Central memory CD8-positive, alpha-beta T cell (primary cell): Measurements from ENCODE around the gene FAM193A.
"Not testable (repeated sequence)": the region's sequence is repeated elsewhere in the genome, so short reads cannot be mapped to it uniquely, and the experiment has no call there.

ENCODE experiments used
- ATAC-seq: fragments of 150-1000 bp; cut with Tn5 transposase; replicated peaks from 2 replicates; pipeline ENCODE4 v1.10.0; 2022; ENCODE audit warnings: mild to moderate bottlenecking, moderate FRiP score, moderate number of reproducible peaks; ENCODE audit not compliant: poor library complexity, severe bottlenecking; ENCODE audit errors: extremely low read depth
- DNase-seq, 2 donors: peaks; one replicate each; pipeline ENCODE4 v3.0.0; 2021; ENCODE audit warnings: low spot score in 2 of 2
- H3K27ac Mint-ChIP-seq: one replicate; pipeline ENCODE4 v1.8.0; 2022; ENCODE audit warnings: low read depth, mild to moderate bottlenecking, moderate library complexity, mixed read lengths
- H3K27me3 Mint-ChIP-seq: one replicate; pipeline ENCODE4 v1.8.0; 2022; ENCODE audit warnings: mixed read lengths
- H3K36me3 Mint-ChIP-seq: one replicate; pipeline ENCODE4 v1.8.0; 2022; ENCODE audit warnings: mild to moderate bottlenecking, moderate library complexity, mixed read lengths; ENCODE audit not compliant: insufficient read depth
- H3K4me1 Mint-ChIP-seq: one replicate; pipeline ENCODE4 v1.8.0; 2022; ENCODE audit warnings: mixed read lengths
- H3K4me3 Mint-ChIP-seq: one replicate; pipeline ENCODE4 v1.8.0; 2022; ENCODE audit warnings: mild to moderate bottlenecking, moderate library complexity, mixed read lengths
- H3K9me3 Mint-ChIP-seq: one replicate; pipeline ENCODE4 v1.8.0; 2022; ENCODE audit warnings: mixed read lengths

The FAM193A gene

DNA sequence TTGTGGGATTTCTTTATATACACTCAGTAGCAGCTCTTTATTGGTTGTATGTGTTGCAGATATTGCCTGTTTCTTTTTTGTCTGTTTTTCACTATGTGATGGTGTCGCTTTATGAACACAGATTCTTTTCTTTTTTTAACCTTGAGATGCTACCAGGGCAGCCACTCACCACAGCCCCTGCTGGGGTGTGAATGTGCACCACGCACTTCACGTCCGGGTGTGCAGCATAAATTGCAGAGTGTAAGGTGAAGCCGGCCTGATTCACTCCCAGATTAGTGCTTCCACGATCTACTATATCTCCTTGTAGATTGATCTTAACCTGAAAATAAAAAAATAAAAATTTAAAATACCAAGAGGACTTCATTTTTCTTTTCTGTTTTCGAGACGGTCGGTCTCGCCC lies 71.4 kb downstream of the FAM193A start:
- no peaks in the 10 kb centered on the region for H3K27me3 Mint-ChIP-seq
- H3K27ac Mint-ChIP-seq: no peak overlapping the region
- H3K4me3 Mint-ChIP-seq: no peak overlapping the region
- ATAC-seq (no peak), DNase-seq (no peak)
- H3K4me1 Mint-ChIP-seq: peaks cover 31% of the 10 kb centered on the region
- H3K36me3 Mint-ChIP-seq: peaks cover 15% of the 10 kb centered on the region
- no peaks in the 10 kb centered on the region for H3K9me3 Mint-ChIP-seq

DNA sequence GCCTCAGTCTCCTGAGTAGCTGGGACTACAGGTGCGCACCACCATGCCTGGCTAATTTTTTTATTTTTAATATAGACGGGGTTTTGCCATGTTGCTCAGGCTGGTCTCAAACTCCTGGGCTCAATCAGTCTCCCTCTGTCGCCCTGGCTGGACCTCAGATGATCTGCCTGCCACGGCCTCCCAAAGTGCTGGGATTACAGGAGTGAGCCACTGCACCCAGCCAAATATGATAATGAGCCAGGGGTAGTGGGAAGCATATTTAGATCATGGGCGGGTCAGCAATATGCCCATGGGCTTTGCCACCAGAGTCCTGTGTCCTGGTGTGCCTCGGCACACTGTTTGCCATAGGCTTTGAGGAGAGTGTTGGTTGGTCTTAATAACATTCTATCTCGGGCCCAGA lies 71.8 kb downstream of the FAM193A start:
- H3K27me3 Mint-ChIP-seq: no peaks in the 10 kb centered on the region
- ATAC-seq (no peak), DNase-seq (no peak)
- no peaks in the 10 kb centered on the region for H3K9me3 Mint-ChIP-seq
- peaks cover 32% of the 10 kb centered on the region for H3K4me1 Mint-ChIP-seq
- H3K36me3 Mint-ChIP-seq: peaks cover 14% of the 10 kb centered on the region
- H3K4me3 Mint-ChIP-seq: no peak overlapping the region
- H3K27ac Mint-ChIP-seq: no peak overlapping the region

DNA sequence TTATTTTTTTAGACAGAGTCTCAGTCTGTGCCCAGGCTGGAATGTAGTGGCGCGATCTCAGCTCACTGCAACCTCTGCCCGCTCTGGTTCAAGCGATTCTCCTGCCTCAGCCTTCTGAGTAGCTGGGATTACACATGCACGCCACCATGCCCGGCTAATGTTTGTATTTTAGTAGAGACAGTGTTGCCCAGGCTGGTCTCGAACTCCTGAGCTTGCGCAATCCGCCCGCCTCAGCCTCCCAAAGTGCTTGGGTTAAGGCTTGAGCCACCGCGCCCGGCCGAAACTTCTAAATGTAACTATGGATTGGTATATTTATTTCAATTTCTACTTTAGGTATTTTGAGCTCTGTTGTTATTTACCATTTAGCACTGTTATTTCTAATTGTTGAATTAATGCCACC lies 79.4 kb downstream of the FAM193A start:
- Mint-ChIP-seq H3K27me3 (no peaks in the 10 kb centered on the region), H3K27ac (no peak overlapping the region), H3K4me3 (no peak overlapping the region), H3K36me3 (peaks cover 5% of the 10 kb centered on the region), H3K9me3 (no peaks in the 10 kb centered on the region), H3K4me1 (peaks cover 50% of the 10 kb centered on the region)
- ATAC-seq: no peak
- no peak for DNase-seq

DNA sequence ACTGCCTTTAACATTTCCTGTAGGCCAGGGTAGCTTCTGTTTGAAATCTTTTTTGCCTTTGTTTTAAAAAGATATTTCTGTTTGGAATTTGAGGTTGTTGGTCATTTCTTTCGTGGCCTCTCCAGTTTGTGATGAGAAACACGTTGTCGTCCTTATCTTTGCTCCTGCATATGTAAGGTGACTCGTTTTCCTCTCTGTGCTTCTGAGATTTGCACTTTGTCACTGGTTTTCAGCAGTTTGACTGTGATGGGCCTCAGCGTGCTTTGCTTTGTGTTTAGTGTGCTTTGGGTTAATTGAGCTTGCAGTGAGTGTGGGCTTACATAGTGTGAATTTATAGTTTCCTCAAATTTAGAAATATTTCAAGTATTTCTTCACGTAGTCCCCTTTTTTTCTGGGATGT lies 81.5 kb downstream of the FAM193A start:
- Mint-ChIP-seq H3K27ac (no peak overlapping the region), H3K27me3 (no peaks in the 10 kb centered on the region), H3K9me3 (no peaks in the 10 kb centered on the region), H3K4me1 (peaks cover 61% of the 10 kb centered on the region), H3K4me3 (no peak overlapping the region), H3K36me3 (peaks cover 5% of the 10 kb centered on the region)
- no peak for ATAC-seq
- no peak for DNase-seq

DNA sequence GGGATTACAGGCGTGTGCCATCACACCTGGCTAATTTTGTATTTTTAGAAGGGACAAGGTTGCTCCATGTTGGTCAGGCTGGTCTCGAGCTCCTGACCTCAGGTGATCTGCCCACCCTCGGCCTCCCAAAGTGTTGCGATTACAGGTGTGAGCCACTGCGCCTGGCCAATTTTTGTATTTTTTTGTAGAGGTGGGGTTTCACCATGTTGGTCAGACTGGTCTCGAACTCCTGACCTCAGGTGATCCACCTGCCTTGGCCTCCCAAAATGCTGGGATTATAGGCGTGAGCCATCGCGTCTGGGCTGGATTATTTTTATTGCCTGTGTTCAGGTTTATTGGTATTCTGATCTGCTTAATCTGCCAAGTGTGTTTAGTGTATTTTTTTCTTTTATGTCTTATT lies 82.3 kb downstream of the FAM193A start:
- H3K27ac Mint-ChIP-seq, H3K4me3 Mint-ChIP-seq, H3K9me3 Mint-ChIP-seq, DNase-seq, H3K36me3 Mint-ChIP-seq, H3K27me3 Mint-ChIP-seq, ATAC-seq: not testable (repeated sequence)
- H3K4me1 Mint-ChIP-seq: peaks cover 64% of the 10 kb centered on the region

DNA sequence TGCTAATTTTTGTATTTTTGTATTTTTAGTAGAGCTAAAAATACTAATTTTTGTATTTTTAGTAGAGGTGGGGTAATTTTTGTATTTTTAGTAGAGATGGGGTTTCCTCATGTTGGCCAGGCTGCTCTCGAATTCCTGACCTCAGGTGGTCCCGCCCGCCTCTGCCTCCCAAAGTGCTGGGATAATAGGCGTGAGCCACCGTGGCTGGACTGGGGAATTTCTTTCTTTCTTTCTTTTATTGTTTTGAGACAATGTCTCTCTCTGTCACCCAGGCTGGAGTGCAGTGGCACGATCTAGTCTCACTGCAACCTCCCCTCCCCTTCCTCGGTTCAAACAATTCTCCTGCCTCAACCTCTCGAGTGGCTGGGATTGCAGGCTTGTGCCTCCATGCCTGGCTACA lies 83.0 kb downstream of the FAM193A start:
- H3K4me3 Mint-ChIP-seq: no peak overlapping the region
- no peaks in the 10 kb centered on the region for H3K27me3 Mint-ChIP-seq
- peaks cover 5% of the 10 kb centered on the region for H3K36me3 Mint-ChIP-seq
- no peak for DNase-seq
- peak overlapping the region; percentile 49 for H3K27ac Mint-ChIP-seq
- H3K9me3 Mint-ChIP-seq: no peaks in the 10 kb centered on the region
- no peak for ATAC-seq
- H3K4me1 Mint-ChIP-seq: peaks cover 62% of the 10 kb centered on the region

DNA sequence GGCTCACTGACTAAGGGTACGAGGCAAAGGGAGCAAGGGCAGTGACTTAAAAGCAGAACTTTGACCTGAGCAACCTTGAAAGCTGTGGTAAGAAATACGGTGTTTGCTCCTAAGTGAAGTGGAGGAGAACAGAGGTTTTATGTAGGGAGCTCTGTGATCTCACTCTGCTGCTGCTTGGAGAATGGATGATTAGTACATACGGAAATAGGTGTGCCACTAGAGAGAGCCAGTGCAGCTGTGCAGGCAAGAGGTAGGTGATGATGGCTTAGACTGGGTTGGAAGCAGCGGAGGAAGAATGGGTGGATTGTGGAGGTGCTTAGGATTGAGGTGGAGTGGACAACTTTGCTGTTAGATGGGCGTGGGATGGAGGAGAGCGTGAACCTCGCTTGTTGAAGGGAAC lies 85.0 kb downstream of the FAM193A start:
- Mint-ChIP-seq H3K36me3 (peaks cover 19% of the 10 kb centered on the region), H3K9me3 (no peaks in the 10 kb centered on the region), H3K27me3 (no peaks in the 10 kb centered on the region), H3K4me3 (no peak overlapping the region), H3K27ac (peak overlapping the region; percentile 67), H3K4me1 (peaks cover 57% of the 10 kb centered on the region)
- DNase-seq: no peak
- ATAC-seq: no peak

DNA sequence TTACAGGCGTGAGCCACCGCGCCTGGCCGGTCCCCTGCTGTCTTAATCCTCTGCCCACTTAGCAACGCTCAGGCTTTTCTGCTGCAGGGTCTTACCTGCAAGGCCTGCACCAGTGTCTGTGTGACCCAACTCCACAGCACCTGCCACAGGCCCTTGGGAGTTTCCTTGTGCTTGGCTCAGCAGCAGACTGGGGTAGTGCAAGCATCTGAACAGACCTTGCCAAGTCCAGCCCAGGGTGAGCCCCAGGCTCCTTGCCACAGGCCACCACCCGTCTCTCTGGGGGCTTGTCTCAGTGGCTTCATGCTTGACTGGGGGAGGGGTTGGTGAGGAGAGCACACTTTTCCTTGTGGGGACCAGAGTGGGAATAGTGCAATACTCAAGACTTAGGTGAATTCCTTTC lies 87.0 kb downstream of the FAM193A start:
- DNase-seq (no peak), ATAC-seq (no peak)
- Mint-ChIP-seq H3K36me3 (peaks cover 29% of the 10 kb centered on the region), H3K27ac (peak overlapping the region; percentile 19), H3K4me1 (peaks cover 47% of the 10 kb centered on the region), H3K9me3 (no peaks in the 10 kb centered on the region), H3K4me3 (no peak overlapping the region), H3K27me3 (no peaks in the 10 kb centered on the region)

DNA sequence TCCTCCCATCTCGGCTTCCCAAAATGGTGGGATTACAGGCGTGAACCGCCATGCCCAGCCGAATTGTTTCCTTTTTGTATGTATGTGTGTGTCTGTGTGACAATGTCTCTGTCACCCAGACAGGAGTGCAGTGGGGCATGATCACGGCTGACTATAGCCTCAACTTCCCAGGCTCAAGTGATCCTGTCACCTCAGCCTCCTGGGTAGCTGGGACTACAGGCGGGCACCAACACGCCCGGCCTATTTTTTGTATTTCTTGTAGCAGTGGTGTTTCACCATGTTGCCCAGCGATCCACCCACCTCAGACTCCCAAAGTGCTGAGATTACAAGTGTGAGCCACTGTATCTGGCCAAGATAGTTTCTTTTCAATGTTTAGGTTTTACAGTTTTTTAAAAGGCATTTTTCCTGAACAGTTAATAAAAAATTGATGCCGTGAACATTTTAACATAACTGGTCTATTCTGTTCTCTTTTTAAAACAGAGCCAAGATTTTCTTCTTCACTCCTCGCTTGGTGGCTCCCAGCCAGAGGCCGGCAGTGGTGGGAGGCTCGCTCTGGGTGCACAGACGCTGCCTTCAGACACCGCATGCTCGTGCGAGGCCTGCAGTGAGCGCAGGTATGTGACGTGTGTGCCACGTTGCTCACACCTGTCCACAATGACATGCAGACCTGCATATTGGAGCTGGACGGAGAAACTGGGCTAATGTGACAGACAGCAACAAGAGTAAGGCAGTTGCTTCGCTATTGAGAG lies 88.5 kb downstream of the FAM193A start:
- no peaks in the 10 kb centered on the region for H3K27me3 Mint-ChIP-seq
- no peak overlapping the region for H3K4me3 Mint-ChIP-seq
- ATAC-seq: no peak
- no peak for DNase-seq
- no peaks in the 10 kb centered on the region for H3K9me3 Mint-ChIP-seq
- H3K27ac Mint-ChIP-seq: no peak overlapping the region
- peaks cover 37% of the 10 kb centered on the region for H3K36me3 Mint-ChIP-seq
- peaks cover 38% of the 10 kb centered on the region for H3K4me1 Mint-ChIP-seq

DNA sequence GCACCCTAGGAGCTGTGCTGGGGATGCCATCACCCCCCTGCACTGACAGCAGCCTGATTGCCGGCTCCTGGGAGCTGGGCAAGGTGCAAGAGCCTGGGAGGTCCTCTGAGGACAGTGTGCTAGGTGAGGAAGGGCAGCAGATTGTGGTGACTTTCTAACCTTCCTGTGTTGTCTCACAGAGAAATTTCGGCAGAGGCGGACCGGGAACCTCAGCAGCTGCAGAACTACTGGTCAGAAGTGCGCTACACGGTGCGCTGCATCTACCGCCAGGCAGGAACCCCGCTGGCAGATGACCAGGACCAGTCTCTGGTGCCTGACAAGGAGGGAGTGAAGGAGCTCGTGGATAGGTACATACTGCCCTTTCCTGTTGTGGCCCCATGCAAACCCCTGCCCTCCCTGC lies 89.8 kb downstream of the FAM193A start:
- no peaks in the 10 kb centered on the region for H3K9me3 Mint-ChIP-seq
- H3K27ac Mint-ChIP-seq: no peak overlapping the region
- peaks cover 39% of the 10 kb centered on the region for H3K36me3 Mint-ChIP-seq
- no peak for ATAC-seq
- no peaks in the 10 kb centered on the region for H3K27me3 Mint-ChIP-seq
- no peak overlapping the region for H3K4me3 Mint-ChIP-seq
- no peak for DNase-seq
- H3K4me1 Mint-ChIP-seq: peaks cover 26% of the 10 kb centered on the region

DNA sequence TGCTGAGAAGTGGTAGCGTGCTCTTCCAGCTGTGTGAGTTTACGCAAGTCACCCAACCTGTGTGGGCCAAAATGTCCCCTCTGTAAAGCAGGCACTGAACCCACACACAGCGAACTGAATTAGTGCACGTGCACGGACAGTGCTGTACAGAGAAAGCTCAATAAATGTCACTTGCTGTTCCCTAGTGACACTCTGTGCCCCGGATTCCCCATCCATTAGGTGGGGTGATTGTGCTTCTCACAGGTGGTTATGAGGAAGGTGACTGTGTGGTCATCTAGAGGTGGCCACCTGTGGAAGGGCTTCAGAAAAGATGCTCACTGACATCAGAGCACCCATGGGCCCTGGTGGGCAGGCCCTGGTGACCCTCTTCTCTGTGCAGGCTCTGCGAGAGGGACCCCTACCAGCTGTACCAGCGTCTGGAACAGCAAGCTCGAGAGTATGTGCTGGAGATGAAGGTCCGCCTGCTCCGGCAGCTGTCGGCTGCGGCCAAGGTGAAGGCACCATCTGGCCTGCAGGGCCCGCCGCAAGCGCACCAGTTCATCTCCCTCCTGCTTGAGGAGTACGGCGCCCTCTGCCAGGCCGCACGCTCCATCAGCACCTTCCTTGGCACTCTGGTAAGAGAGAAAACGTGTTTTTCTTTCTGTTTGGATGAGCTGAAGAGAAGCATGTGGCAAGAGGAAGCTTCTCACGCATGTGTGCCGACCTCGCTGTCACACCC lies 94.3 kb downstream of the FAM193A start:
- H3K27ac Mint-ChIP-seq: no peak overlapping the region
- peaks cover 42% of the 10 kb centered on the region for H3K36me3 Mint-ChIP-seq
- ATAC-seq: no peak
- H3K27me3 Mint-ChIP-seq: no peaks in the 10 kb centered on the region
- no peaks in the 10 kb centered on the region for H3K4me1 Mint-ChIP-seq
- no peak overlapping the region for H3K4me3 Mint-ChIP-seq
- no peaks in the 10 kb centered on the region for H3K9me3 Mint-ChIP-seq
- DNase-seq: no peak

DNA sequence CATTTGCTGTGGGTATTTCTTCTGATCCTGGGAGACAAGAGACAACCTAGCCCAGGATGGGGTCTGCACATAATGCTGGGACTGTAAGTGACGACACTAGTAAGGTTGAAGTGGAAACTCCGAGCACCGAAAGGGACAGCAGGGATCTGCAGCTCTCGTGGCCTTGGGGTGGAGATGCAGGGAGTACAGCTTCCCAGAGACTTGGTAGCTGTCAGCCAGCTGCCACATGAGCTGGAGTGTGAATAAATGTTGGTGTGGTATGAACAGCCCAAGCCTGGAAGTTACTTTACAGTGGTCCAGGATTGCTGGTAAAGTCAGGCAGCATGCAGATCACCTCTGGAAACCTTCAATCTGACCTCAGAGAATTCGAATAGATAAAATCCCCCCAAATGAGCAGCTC lies 97.6 kb downstream of the FAM193A start:
- Mint-ChIP-seq H3K27ac (no peak overlapping the region), H3K9me3 (no peaks in the 10 kb centered on the region), H3K36me3 (peaks cover 36% of the 10 kb centered on the region), H3K4me1 (no peaks in the 10 kb centered on the region), H3K27me3 (no peaks in the 10 kb centered on the region), H3K4me3 (no peak overlapping the region)
- DNase-seq (no peak), ATAC-seq (no peak)

DNA sequence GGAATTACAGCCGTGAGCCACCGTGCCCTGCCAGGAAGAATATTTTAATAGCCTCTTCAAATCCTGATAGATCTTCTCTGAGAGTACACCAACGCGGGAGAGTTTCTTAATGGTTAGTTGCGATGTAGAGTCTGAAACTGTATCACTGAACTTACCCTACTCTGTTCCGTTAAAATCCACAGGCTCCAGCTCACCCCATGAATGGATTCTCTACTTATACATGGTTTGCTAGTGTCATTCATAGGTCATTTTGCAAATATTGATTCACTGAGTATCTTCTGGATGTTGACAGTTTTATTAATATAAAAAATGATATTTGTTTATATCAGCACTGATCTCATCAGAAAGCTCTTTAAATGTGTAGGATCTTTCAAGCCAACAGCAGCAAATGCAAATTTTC lies 99.9 kb downstream of the FAM193A start:
- DNase-seq (no peak), ATAC-seq (no peak)
- Mint-ChIP-seq H3K9me3 (no peaks in the 10 kb centered on the region), H3K4me3 (no peak overlapping the region), H3K36me3 (peaks cover 41% of the 10 kb centered on the region), H3K27ac (no peak overlapping the region), H3K27me3 (no peaks in the 10 kb centered on the region), H3K4me1 (no peaks in the 10 kb centered on the region)
